Measurements from ENCODE around the gene LRP1B.

The LRP1B gene

DNA sequence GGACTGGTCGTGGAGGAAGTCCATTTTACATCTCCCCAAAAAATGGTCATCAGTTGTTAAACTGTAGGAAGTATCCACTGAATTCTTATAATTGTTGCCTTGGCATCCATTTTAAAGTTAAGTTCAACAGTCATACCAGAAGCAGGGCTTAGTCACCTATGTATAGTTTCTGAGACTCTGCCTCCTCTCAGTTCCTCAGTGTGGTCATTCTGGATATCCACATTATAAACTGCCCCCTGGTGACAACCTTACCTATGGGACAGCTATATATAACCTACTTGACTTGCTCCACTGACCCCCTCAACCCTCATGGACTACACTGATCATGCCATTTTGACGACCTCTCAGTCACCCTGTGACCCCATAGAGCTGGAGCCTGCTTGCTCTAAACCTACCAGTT, 617.0 kb downstream of the LRP1B start:
- DNase-seq (ENCODE audit: low spot score), result no peak

DNA sequence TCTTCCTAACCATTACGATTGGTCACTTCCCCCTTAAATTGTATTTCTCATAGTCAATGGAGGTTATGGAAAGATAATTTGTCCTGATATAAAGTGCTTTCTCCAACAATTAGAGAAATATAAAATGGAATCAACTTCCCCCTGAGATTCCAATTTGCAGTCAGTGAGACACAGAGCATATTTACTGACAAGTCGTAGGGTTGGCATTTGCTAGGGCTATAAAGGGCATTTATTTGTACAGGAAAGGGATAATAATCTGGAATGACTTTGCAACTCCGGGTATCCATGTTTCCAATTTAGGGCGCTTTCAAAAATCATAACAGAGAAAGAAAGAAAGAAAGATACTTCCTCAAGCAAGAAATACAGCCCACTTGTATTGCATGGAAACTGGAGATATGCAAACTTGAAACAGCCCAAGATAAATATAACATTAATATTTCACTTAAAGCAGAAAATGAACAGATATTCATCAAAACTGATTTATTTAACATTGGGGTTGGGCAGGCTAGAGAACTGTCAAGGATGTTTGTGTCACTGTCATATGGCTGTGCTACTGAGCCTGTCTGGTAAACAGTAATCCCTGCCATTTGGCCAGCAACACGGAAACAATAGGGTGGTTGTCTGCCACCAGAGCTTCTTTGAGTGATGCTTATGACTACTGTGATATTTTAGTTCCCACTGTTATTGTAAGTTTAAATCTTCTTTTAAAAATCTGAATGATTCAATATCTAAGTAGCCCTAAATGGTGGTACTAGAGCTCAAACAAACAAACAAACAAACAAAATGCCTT, 621.8 kb downstream of the LRP1B start:
- DNase-seq (ENCODE audit: low spot score), result no peak

DNA sequence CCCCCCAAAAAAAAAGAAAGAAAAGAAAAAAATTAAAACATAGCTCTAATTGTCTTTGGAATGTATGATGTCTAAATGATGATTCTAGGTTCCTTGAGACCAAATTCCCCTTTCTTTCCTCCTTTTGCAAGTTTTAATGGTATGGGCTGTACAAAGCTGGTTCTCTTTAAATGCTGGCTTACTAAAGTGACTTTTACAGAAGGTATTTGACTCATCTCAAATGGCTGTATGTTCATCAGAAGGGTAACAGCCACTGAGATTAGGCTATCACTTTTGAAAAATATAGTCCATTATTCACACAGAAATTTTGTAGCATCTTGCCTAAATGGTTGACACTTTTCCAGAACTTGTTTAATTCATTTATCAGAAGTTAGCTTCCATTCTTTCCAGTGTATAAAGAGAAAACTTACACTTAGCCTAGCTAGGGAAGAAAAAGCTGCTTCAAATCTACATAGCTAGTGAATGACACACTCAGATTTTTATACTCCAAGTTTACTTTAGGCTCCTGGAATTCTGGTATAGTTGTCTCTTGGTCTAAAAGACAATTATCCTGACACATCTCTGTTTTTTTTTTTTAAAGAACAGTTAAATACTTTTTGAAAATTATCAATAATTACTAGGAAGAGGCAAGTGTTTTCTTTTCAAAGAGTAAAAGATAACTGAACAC, 622.6 kb downstream of the LRP1B start:
- DNase-seq (ENCODE audit: low spot score), result no peak

DNA sequence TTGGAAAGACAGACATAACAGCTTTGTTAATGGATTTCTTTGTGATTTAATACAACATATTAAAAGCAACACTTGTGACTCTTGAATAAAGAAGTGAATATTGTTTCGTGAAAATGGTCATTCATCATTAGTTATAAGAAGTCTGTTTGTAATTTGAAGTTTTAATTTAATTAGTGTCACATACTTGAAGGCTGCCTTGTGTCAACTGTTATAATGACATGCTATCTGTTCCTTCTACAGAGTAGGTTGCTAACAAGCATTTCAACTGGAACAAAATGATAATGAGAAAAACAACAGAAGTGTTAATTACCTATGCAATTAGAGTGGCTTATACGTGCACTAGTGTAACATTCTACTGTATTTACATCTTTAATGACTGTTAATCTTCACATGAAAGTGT, 624.7 kb downstream of the LRP1B start:
- no peak for DNase-seq (ENCODE audit: low spot score)

DNA sequence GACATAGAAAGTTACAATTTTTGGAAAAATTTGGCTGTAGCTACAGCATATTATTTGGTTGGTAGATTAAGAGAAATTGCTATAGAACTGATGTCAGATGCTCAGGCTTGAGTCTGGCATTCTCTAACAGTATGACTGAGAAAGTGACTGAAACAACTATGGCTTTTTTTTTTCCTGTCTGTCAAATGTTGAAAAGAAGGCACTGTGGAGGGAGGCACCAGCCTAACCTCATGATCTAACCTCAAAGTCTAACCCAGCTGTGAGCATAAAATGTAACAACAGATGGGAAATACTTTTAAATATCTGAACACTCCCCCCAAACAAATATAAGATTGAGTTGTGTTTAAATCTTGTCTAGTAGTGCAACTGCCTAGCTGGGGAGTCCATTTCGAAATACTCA, 629.1 kb downstream of the LRP1B start:
- DNase-seq (ENCODE audit: low spot score), result no peak

DNA sequence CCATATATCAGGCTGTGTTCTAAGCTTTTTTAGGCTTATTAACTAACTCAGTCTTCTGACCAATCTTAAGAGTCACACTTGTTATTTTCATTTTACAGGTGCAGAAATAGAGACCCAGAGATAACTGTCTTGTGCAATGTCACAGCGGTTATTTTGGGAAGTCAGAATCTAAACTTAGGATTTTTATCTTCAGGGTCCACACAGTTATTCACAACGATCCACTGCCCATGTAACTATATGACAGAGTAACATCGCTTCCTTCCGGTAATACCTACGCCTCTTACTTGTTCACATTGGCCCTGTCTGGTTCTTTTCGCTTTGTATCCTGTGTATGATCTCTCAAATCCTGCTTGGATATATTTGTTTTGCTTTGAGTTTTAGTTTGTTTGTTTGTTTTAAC, 631.7 kb downstream of the LRP1B start:
- DNase-seq (ENCODE audit: low spot score), result no peak

DNA sequence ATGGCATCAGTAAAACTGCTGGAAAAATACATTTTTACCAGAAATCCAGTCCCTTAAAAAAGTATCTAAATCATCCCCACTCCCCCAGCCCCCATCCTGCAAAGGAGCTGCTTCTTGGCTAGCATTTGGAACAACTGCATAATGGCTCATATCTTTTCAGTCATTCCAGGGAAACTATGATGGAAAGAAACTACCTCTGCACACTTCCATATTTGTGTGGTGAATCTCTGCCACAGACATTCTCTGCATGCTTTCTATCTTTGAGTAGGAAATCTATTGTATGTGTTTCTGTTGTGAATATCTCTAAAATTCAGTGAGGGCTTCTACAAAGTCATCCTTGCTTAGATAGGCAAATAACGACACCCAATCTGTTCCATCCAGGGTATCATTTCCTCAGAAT, 632.3 kb downstream of the LRP1B start:
- no peak for DNase-seq (ENCODE audit: low spot score)

DNA sequence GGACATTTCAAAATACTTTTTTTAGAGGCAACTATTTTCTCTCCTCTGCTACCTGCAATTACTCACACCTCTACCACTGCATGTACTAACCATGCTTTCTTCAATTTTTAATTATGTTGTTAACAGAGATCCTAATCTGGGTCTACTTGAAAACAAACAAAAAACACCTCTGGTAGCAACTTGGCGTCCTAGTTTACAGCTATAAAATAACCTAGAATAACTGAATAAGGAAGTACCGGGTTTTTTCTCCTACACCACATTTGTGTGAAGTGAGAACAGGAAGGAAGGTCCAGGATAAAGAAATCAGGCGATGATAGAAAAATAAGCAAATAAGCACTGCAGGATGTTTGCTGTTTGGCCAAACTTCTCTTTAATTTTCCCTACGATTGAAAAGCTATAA, 633.5 kb downstream of the LRP1B start:
- DNase-seq (ENCODE audit: low spot score), result no peak

DNA sequence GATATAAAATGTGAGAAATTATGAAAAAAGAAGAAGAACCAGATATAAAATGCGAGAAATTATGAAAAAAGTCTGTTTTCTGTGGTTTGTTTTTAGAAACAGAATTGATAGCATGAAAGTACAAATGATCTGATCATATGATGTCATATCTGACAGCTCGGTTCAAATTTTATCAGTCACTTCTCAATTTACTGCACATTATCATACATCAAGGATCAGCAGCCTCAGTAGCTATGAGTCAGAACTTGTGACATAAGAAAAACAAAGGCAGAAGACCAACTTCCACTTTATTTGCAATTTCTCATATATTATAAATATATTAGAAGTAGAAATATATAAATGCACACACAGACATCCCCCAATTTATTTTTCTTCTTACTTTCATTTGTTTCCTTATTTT, 634.0 kb downstream of the LRP1B start:
- DNase-seq (ENCODE audit: low spot score), result no peak

DNA sequence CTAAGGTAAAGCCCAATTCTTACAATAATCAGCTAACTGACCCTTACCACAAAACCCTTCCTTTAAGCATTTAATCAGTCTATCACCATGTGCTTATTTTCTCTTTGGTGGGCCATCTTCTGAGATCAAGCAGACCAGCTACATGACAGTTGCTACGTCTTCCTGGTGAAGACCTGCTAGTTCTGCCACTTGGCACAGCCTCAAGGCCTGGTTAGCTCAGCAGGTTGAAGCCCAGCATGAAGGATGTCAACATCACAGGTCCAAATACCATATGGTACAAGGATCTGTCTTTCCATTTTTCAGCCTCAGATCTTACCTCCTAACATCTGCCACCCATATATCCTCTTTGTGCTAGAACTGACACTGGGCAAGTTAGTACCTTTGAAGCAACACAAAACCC, 636.9 kb downstream of the LRP1B start:
- DNase-seq (ENCODE audit: low spot score), result no peak

DNA sequence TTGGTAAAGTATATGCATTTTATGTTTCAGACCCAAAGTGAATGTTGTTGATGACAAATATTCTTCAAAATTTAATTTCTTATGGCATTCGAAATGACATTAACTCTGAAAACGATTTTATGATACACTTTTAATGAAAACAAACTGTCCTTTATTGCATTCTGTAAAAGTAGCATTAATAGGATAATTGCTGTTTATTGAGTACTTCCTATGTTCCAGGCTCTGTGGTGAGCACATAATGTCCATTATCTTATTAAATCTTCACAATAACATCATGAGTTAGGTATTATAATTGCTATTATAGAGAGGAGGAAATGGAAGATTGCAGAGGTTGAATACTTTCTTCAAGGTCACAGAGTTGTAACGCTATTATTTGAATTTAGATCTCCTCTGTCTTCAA, 638.0 kb downstream of the LRP1B start:
- DNase-seq (ENCODE audit: low spot score), result no peak

DNA sequence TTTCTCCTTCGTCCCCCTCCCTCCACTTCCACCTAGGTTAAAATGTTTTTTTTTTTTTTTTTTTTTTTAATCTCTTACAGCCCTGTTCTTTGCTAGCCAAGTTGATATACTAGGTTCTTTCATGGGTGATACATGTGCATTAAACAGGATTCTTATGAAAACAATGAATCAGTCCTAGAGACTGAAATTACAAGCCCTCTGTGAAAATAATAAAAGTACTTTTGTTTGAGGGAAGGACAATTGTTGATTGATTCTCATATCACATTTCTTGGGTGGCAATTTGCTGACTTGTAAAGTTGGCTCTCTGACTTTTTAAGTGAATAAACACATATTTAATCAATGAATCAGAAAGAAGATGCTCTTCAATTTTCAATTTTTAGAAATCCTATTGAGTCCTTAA, 639.9 kb downstream of the LRP1B start:
- DNase-seq (ENCODE audit: low spot score), result no peak

DNA sequence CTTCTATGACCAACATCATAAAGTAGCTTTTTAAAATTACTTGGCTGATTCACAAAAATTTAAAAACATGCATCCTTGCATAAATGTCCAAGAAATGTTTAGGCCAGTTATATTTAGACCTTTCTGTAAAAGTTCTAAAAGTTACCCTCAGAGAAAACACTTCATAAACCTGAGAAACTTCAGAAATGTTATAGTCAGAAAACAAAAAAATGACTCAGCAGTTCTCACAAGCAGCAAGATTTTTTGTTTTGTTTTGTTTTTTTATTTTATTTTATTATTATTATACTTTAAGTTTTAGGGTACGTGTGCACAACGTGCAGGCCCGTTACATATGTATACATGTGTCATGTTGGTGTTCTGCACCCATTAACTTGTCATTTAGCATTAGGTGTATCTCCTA, 648.1 kb downstream of the LRP1B start:
- DNase-seq (ENCODE audit: low spot score), result no peak

DNA sequence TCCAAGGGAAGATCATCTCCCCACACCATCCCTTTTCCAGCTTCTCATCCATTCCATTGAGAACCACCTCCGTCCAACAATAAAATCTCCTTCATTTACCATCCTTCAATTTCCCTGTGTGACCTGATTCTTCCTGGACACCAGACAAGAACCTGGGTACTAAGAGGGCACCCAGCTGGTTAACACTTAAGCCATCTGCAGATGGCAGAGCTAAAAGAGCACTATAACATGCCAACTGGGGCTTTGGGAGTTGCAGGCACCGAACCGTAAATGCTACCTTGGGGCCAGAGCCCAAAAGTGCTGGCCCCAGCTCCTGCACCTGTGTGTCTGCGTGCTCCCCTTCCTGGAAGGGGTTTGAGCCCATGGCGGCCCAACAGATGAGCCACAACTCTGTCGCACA, 655.0 kb downstream of the LRP1B start:
- DNase-seq (ENCODE audit: low spot score), result no peak

DNA sequence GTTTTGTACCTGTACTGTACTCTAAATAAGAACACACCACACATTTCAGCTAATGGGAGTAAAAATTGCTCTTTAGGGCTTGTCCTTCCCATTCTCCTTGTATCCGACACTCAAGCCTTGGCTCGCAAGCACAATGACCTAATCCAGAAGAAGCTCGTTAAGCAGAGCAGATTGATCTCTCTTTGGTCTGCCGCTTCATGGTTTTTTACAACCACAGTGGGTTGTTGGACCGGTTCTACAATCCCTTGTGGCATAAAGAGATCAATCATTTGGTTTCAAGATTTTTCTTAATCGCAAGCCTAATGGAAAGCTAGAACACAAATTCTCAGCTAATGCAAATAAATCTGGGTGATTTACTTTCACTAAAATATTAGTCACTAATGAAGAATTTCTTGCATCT, 662.1 kb downstream of the LRP1B start:
- no peak for DNase-seq (ENCODE audit: low spot score)

DNA sequence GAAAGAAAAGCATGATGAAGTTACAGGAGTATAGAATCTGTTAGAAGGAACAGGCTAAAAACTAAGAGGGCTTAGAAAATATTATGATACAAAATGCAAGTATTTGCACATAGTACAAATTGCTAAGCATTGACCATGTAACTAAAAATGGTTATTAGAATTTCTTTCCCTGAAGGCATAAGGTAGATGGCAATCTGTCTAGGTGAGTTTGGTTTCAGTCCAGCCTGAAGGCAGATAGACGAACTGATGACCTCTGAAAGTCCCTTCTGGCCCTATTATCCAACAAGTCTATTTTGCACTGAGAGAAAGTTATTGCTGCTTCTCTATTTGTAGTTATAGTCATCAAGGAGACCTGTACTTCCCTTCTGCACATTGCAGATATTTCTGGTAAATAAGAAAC, 663.5 kb downstream of the LRP1B start:
- DNase-seq (ENCODE audit: low spot score), result no peak

DNA sequence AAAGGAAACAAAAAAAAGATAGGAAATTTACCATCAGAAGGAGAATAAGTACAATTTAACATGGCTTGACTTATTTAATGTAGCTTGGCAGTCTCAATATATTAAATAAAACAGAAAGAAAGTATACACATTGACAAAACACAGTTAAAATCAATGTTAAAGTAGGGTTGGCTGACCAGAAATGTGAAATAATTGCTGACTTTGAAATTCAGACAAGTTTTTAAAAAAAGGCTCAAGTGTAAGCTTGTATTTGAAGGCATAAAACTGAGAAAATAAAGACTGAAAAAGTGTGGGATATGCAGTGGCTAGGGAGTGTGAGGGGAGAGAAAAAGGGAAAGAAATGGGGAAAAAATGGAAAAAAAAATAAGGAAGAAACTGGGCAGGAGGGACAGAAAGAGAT, 665.8 kb downstream of the LRP1B start:
- no peak for DNase-seq (ENCODE audit: low spot score)

DNA sequence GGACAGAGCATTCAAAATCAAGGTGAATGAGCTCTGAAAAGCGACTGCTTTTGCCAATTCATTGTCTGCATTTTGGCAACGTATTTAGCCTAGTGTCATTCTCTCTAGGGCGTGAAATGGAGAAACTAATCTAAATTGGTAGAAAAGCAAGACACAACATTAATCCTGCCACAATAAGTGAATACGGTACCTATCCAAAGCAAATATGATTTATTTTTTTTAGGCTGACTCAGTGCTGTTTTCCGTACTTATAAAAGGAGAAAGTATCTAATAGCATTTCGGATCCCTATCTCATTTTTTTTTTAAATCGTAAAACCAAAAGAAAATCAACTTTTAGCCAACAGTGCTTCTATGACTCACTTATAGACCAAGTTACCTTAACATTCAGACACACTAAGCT, 672.5 kb downstream of the LRP1B start:
- no peak for DNase-seq (ENCODE audit: low spot score)

DNA sequence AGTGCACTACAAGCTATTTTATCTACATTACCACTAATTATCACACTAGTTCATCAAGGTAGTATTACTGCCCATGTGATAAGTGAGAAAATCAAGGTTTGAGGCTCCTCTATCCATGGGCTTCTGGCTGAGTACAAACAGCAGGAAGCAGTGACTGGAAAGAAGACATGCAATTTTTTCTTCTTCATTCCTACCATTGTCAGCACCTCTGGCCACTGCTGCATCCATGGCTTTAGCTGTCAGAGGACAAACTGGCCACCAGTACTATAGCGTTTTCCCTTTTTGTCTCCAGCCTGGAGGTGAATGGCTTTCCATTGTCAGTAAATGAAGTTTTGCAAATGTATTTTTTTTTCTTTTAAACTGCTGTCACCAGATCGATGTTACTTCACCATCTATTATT, 674.9 kb downstream of the LRP1B start:
- no peak for DNase-seq (ENCODE audit: low spot score)

DNA sequence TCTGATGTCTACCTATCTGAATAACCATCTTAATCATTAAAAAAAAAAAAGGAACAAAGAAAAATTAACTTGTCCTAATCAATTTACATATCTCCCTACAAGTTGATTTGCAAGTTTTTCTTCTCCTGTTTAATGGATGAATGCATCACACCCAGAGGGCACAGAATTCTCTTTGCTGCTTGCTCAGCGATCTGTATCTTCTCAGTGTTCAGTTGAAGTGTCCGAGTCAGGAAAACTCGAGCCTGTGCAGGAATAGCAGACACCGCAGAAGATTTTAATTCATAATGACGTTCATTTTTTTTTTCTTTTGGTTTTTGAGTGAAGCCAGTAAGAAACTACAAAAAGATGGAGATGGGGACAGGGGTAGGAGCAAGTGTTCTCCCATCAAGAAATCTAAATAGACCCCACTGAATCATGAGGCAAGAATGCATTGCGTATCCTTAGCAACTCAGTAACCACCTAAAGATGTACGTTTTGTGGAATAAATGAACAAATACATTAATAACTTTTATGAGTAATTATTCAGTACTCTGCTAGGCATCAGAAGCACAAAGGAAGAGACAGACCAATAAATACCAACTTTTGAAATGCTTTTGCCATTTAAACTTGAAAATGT, 675.5 kb downstream of the LRP1B start:
- DNase-seq (ENCODE audit: low spot score), result no peak

DNA sequence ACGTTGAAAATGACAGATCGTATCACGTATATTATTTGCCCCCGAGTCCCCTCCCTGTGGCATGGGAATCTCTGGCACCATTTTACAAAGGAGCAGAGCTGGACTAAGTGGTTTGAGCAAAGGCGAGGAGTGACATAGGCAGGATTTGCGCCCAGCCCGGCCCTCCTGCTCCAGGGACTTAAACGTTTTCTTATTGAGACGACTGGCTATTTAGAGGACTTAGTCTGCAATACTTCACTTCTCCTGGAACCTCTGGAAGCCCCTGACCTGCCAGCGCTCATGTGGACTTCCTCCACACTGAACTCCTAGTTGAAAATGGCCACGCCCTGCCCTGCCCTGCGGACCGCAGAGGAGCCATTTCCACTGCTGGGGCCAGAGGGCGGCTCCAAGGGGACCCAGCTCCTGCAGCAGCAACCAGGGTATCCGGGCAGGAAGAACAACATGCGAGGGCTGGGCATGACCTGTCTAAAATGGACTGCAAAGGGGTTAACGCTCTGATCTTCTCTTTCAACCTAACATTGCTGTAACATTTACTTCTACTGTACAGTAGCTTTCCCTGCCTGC, 690.7 kb downstream of the LRP1B start:
- DNase-seq (ENCODE audit: low spot score), result no peak

DNA sequence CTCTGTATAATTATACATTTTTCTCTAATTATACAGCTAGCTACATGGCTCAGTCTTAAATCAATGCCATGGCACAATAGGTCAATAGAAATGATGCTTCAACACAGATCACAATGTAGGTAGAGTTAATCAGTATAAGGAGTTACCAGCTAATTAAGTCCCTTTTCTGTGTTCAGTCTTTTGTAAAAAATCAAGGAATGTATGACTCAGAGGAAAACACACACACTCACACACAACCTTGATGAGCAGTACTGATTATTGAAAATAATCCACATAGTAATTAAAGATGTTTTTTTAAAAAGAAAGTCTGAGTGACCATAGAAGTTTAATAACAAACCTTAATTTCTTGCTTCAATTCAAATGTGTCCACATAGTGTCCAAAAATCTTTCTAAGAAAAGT, 691.3 kb downstream of the LRP1B start:
- DNase-seq (ENCODE audit: low spot score), result no peak

DNA sequence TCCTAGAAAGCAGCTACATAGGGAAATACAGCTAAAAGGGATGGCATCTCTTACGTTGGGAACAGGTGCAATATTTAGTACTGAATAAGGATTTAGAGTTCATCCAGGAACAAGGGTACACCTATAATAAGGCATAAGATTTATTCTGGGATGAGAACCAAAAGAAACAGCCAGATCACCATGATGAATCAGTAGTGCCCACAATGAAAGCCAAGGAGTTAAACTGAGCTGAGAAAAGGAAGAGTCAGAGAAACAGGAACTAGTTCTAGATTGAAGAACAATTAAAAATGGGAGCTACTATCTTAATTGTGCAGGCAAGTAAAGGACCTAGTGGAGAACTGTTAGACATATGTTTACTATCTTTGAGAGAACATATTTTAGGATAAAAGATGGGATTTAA, 692.3 kb downstream of the LRP1B start:
- DNase-seq (ENCODE audit: low spot score), result no peak

Data from left forelimb (tissue), 1 donor.